ENCODE measurements around the gene TOR1A.

TOR1A gene

GRCh38 chr9:129823935-129824601 lies at the start of gene TOR1A:
Gene TOR1A (minus strand): TSS chr9:129824136. CDS start chr9:129824085, 51 bp downstream.
- peak; percentile 83 for DNase-seq

GRCh38 chr9:129871046-129871445 lies 47.1 kb upstream of the TOR1A start:
- no peak for DNase-seq

- DNase-seq, result no peak
Observed at GRCh38 chr9:129869585-129870501, 45.9 kb upstream of the TOR1A start.

- no peak for DNase-seq
Observed at GRCh38 chr9:129868872-129869486, 45.0 kb upstream of the TOR1A start.

GRCh38 chr9:129868023-129868871 lies 44.3 kb upstream of the TOR1A start:
- no peak for DNase-seq

- no peak for DNase-seq
Observed at GRCh38 chr9:129867136-129868022, 43.4 kb upstream of the TOR1A start.

- no peak for DNase-seq
Observed at GRCh38 chr9:129866394-129867135, 42.6 kb upstream of the TOR1A start.

GRCh38 chr9:129865668-129866320 lies 41.9 kb upstream of the TOR1A start:
- DNase-seq, result no peak

- no peak for DNase-seq
Observed at GRCh38 chr9:129864991-129865647, 41.2 kb upstream of the TOR1A start.

- DNase-seq, result peak; percentile 99
Observed at GRCh38 chr9:129863059-129863690, 39.2 kb upstream of the TOR1A start.

GRCh38 chr9:129861447-129861827 lies 37.5 kb upstream of the TOR1A start:
- no peak for DNase-seq

- no peak for DNase-seq
Observed at GRCh38 chr9:129860653-129861446, 36.9 kb upstream of the TOR1A start.

GRCh38 chr9:129858167-129858962 lies 34.4 kb upstream of the TOR1A start:
- no peak for DNase-seq

- no peak for DNase-seq
Observed at GRCh38 chr9:129857207-129857606, 33.3 kb upstream of the TOR1A start.

- no peak for DNase-seq
Observed at GRCh38 chr9:129854588-129855110, 30.7 kb upstream of the TOR1A start.

- no peak for DNase-seq
Observed at GRCh38 chr9:129853614-129854013, 29.7 kb upstream of the TOR1A start.

- no peak for DNase-seq
Observed at GRCh38 chr9:129852579-129852978, 28.6 kb upstream of the TOR1A start.
